Measurements from ENCODE around the gene NMT1.
"Not testable (repeated sequence)": the region's sequence is repeated elsewhere in the genome, so short reads cannot be mapped to it uniquely, and the experiment has no call there.

The NMT1 gene

GRCh38 chr17:45117848-45118646 is 56.9 kb downstream of the NMT1 start:
- no peak for DNase-seq (ENCODE audit: low read depth in 3 of 3, low spot score in 1 of 3)

GRCh38 chr17:45118691-45119090 is 57.6 kb downstream of the NMT1 start:
- DNase-seq (ENCODE audit: low read depth in 3 of 3, low spot score in 1 of 3), result no peak

GRCh38 chr17:45119964-45120363 is 58.8 kb downstream of the NMT1 start:
- no peak for DNase-seq (ENCODE audit: low read depth in 3 of 3, low spot score in 1 of 3)

GRCh38 chr17:45120558-45120957 is 59.4 kb downstream of the NMT1 start:
- no peak for DNase-seq (ENCODE audit: low read depth in 3 of 3, low spot score in 1 of 3)

- DNase-seq (ENCODE audit: low read depth in 3 of 3, low spot score in 1 of 3), result no peak
These were observed 59.9 kb downstream of the NMT1 start for GRCh38 chr17:45121055-45121454.

GRCh38 chr17:45123076-45123770 is 62.1 kb downstream of the NMT1 start:
- no peak for DNase-seq (ENCODE audit: low read depth in 3 of 3, low spot score in 1 of 3)

- DNase-seq (ENCODE audit: low read depth in 3 of 3, low spot score in 1 of 3), result no peak
These were observed 63.0 kb downstream of the NMT1 start for GRCh38 chr17:45123930-45124796.

GRCh38 chr17:45124797-45125122 is 63.6 kb downstream of the NMT1 start:
- DNase-seq (ENCODE audit: low read depth in 3 of 3, low spot score in 1 of 3), result not testable (repeated sequence)

- no peak for DNase-seq (ENCODE audit: low read depth in 3 of 3, low spot score in 1 of 3)
These were observed 64.4 kb downstream of the NMT1 start for GRCh38 chr17:45125509-45125908.

GRCh38 chr17:45127207-45127547 is 66.1 kb downstream of the NMT1 start:
- no peak for DNase-seq (ENCODE audit: low read depth in 3 of 3, low spot score in 1 of 3)

- DNase-seq (ENCODE audit: low read depth in 3 of 3, low spot score in 1 of 3), result no peak
These were observed 66.6 kb downstream of the NMT1 start for GRCh38 chr17:45127548-45128300.

GRCh38 chr17:45128331-45128730 is 67.2 kb downstream of the NMT1 start:
- DNase-seq (ENCODE audit: low read depth in 3 of 3, low spot score in 1 of 3), result no peak

GRCh38 chr17:45128989-45129388 is 67.9 kb downstream of the NMT1 start:
- DNase-seq (ENCODE audit: low read depth in 3 of 3, low spot score in 1 of 3), result no peak

- no peak for DNase-seq (ENCODE audit: low read depth in 3 of 3, low spot score in 1 of 3)
These were observed 68.4 kb downstream of the NMT1 start for GRCh38 chr17:45129426-45129939.

- no peak for DNase-seq (ENCODE audit: low read depth in 3 of 3, low spot score in 1 of 3)
These were observed 69.0 kb downstream of the NMT1 start for GRCh38 chr17:45129940-45130680.

GRCh38 chr17:45130681-45131615 is 69.8 kb downstream of the NMT1 start:
- no peak for DNase-seq (ENCODE audit: low read depth in 3 of 3, low spot score in 1 of 3)

- DNase-seq (ENCODE audit: low read depth in 3 of 3, low spot score in 1 of 3), result peak in 1 of 3 donors; percentile 49
These were observed 70.7 kb downstream of the NMT1 start for GRCh38 chr17:45131616-45132319.

GRCh38 chr17:45132320-45132571 is 71.1 kb downstream of the NMT1 start, which contains the start of gene PLCD3:
Gene PLCD3 (minus strand): TSS chr17:45132515. CDS start chr17:45132410, 105 bp downstream.
- no peak for DNase-seq (ENCODE audit: low read depth in 3 of 3, low spot score in 1 of 3)

Measured in stimulated activated CD4-positive, alpha-beta T cell treated with anti-CD3 and anti-CD28 coated beads, TNF-alpha, amount 100 ng/mL, for 1 hour (primary cell).